PC-9 (cell line): ENCODE results near the gene TBC1D8. TPM values are rescaled to one million over a fixed set of nuclear protein-coding genes. Genes with fewer than 3 reads are reported as not detected.

ENCODE experiments used
- BruUV-seq: library from RNA; stranded (reverse); fragments of 400-500 nt; replicated peaks from 2 replicates; lab custom pipeline; 2021; lab: Mats Ljungman, UMichigan
- CTCF ChIA-PET: fragments of 300-600 bp; sonication (Branson Sonifier 250); formaldehyde crosslinking; loops from one replicate; lab custom pipeline; 2022; ENCODE audit warnings: antibody characterized with exemption; lab: Charles Lee
- POLR2A ChIA-PET: fragments of 300-600 bp; sonication (Branson Sonifier 250); formaldehyde crosslinking; loops from one replicate; lab custom pipeline; 2022; ENCODE audit warnings: antibody characterized with exemption; ENCODE audit not compliant: unreplicated experiment; lab: Charles Lee
- DNase-seq, 2 experiments: peaks; one replicate each; pipeline versions ENCODE4 v3.0.0 to v3.0.0-alpha.2; 2015 to 2022; ENCODE audit warnings: mixed read lengths in 1 of 2
- H2AFZ ChIP-seq: fragments of 200-600 bp; sonication (generic); 2 replicates; pipeline ENCODE4 v1.8.1; 2017; ENCODE audit warnings: antibody characterized with exemption
- H3F3A ChIP-seq: fragments of 200-600 bp; sonication (generic); 2 replicates; pipeline ENCODE4 v1.8.1; 2017; ENCODE audit warnings: antibody characterized with exemption, mild to moderate bottlenecking, low read depth; ENCODE audit not compliant: insufficient read depth
- H3K27ac ChIP-seq: fragments of 200-600 bp; sonication (generic); 2 replicates; pipeline ENCODE4 v1.6.1; 2016; ENCODE audit warnings: mixed run types
- H3K27me3 ChIP-seq: fragments of 200-600 bp; sonication (generic); 2 replicates; pipeline ENCODE4 v1.6.1; 2016; ENCODE audit warnings: low read depth, mixed run types; ENCODE audit not compliant: insufficient read depth
- H3K36me3 ChIP-seq: fragments of 200-600 bp; sonication (generic); 2 replicates; pipeline ENCODE4 v1.6.1; 2016; ENCODE audit warnings: low read depth, mixed run types
- H3K4me1 ChIP-seq: fragments of 200-600 bp; sonication (generic); replicated peaks from 2 replicates; pipeline ENCODE4 v1.6.1; 2016; ENCODE audit warnings: mixed run types; ENCODE audit not compliant: insufficient read depth
- H3K4me2 ChIP-seq: fragments of 200-600 bp; sonication (generic); 2 replicates; pipeline ENCODE4 v1.6.1; 2017; ENCODE audit warnings: mixed run types
- H3K4me3 ChIP-seq: fragments of 200-600 bp; sonication (generic); 2 replicates; pipeline ENCODE4 v1.6.1; 2016; ENCODE audit warnings: mixed run types
- H3K79me2 ChIP-seq: fragments of 200-600 bp; sonication (generic); 2 replicates; pipeline ENCODE4 v1.6.1; 2017; ENCODE audit warnings: low read depth, mixed run types
- H3K9me2 ChIP-seq: fragments of 200-600 bp; sonication (generic); 2 replicates; pipeline ENCODE4 v1.8.1; 2017; ENCODE audit warnings: mild to moderate bottlenecking; ENCODE audit not compliant: insufficient read depth
- H3K9me3 ChIP-seq: fragments of 200-600 bp; sonication (generic); 2 replicates; pipeline ENCODE4 v1.8.1; 2016; ENCODE audit warnings: low read depth; ENCODE audit not compliant: insufficient read depth
- H4K20me1 ChIP-seq: fragments of 200-600 bp; sonication (generic); 2 replicates; pipeline ENCODE4 v1.8.1; 2017; ENCODE audit not compliant: insufficient read depth
- EZH2 ChIP-seq: fragments of 200-600 bp; sonication (generic); IDR thresholded peaks from 2 replicates; pipeline ENCODE4 v1.8.0; 2017; ENCODE audit warnings: antibody characterized with exemption, low read depth
- intact Hi-C: fragments of 100-400 bp; cut with micrococcal nuclease; formaldehyde crosslinking; loops from one replicate; pipeline ENCODE4 v1.10.0; 2022; ENCODE audit not compliant: unreplicated experiment
- total RNA-seq: library from RNA; stranded (reverse); gene quantifications from 2 replicates; pipeline ENCODE4 v1.2.3, GENCODE V29; 2021
- TF ChIP-seq, protein P1 (sequence below): fragments of 200-600 bp; sonication (generic); conservative IDR thresholded peaks from 2 replicates; pipeline ENCODE4 v1.6.1; 2017; ENCODE audit warnings: mixed run types, antibody characterized with exemption, mild to moderate bottlenecking, moderate library complexity

TBC1D8 gene
- total RNA-seq, 1 experiment from 2014 or later = 25.2 TPM

DNA sequence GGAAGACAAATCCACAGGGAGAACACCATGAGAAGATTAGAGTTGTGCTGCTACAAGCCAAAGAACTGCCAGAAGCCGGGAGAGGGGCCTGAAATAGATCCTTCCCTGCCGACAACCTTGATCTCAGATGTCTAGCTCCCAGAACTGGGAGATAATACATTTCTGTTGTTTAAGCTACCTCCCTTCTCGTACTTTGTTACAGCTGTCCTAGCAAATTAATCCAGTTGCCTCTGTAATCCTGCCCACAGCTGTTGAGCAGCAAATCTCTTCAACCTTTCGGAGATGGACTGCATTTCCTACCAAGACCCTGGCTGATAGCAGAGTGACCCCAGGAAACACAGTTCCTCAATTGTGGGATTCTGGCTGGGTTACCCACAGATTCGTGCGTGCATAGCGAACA, 2.6 kb upstream of the TBC1D8 start:
- H3K4me1 ChIP-seq = peaks cover 10% of the 10 kb centered on the region
- intact Hi-C loops = loop anchor here (2.0 to 5.0 kb wide), 3 partner anchors 51 to 547 kb away; partner anchors contain the start of gene CNOT11
- no TSS peak for BruUV-seq
- no peak overlapping the region for H3K4me3 ChIP-seq
- peaks cover 21% of the 10 kb centered on the region for H3K79me2 ChIP-seq
- no peak overlapping the region for H2AFZ ChIP-seq
- no peaks in the 10 kb centered on the region for H3K27me3 ChIP-seq
- no peaks in the 10 kb centered on the region for H3K9me2 ChIP-seq
- no peaks in the 10 kb centered on the region for H3K36me3 ChIP-seq
- ChIA-PET CTCF (interaction anchor here (0.6 kb wide), 1 partner anchor 118 kb away, joined by 12 read pairs; no protein-coding TSS in a partner anchor), POLR2A (no interaction called here)
- TF ChIP-seq, protein P1, sequence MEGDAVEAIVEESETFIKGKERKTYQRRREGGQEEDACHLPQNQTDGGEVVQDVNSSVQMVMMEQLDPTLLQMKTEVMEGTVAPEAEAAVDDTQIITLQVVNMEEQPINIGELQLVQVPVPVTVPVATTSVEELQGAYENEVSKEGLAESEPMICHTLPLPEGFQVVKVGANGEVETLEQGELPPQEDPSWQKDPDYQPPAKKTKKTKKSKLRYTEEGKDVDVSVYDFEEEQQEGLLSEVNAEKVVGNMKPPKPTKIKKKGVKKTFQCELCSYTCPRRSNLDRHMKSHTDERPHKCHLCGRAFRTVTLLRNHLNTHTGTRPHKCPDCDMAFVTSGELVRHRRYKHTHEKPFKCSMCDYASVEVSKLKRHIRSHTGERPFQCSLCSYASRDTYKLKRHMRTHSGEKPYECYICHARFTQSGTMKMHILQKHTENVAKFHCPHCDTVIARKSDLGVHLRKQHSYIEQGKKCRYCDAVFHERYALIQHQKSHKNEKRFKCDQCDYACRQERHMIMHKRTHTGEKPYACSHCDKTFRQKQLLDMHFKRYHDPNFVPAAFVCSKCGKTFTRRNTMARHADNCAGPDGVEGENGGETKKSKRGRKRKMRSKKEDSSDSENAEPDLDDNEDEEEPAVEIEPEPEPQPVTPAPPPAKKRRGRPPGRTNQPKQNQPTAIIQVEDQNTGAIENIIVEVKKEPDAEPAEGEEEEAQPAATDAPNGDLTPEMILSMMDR = no peak
- no peak for TF ChIP-seq EZH2
- H3F3A ChIP-seq = peaks cover 5% of the 10 kb centered on the region; the same call in 1 of the 2 replicates
- H4K20me1 ChIP-seq = 0 out of 2 replicates have a peak, but pooled peaks cover 6% of the 10 kb centered on the region
- no peak for DNase-seq
- H3K9me3 ChIP-seq = no peaks in the 10 kb centered on the region
- H3K4me2 ChIP-seq = no peak overlapping the region
- no peak overlapping the region for H3K27ac ChIP-seq

DNA sequence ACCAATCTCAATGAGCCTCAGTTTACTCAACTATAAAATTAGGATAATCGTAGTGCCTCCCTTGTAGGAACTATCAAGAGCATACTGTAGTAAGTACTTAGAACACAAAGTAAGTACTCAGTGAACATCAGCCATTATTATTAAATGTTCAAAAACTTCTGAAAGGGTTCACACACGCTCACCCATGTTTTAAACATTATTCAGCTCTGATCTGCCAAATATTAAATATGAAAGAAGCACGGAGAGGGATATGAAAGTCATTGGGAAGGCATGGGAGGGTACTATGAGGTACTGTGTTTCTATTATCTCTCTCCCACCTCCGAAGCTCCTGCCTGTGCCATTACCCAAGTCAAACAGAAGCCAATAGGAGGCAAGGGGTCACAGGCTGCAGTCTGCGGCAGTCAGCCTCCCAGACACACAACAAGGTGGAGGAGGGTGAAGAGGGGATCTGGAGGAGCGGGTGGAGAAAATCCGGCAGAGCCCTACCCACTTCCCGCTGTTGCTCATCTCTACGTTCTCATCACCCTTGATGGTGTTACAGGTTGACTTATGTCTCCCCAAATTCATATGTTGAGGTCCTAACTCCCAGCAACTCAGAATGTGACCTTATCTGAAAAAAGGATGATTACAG, 2.0 kb upstream of the TBC1D8 start:
- ChIA-PET CTCF (interaction anchor here (0.6 kb wide), 3 partner anchors 116 to 140 kb away, joined by 3 to 12 read pairs (median 7); no protein-coding TSS in a partner anchor), POLR2A (no interaction called here)
- intact Hi-C loops = loop anchor here (2.0 to 5.0 kb wide), 3 partner anchors 52 to 546 kb away; partner anchors contain the start of gene CNOT11
- Histone ChIP-seq H4K20me1 (0 out of 2 replicates have a peak, but pooled peaks cover 12% of the 10 kb centered on the region), H3K36me3 (no peaks in the 10 kb centered on the region), H3F3A (peaks cover 5% of the 10 kb centered on the region; the same call in 1 of the 2 replicates), H3K4me1 (peaks cover 16% of the 10 kb centered on the region), H2AFZ (no peak overlapping the region), H3K79me2 (peaks cover 26% of the 10 kb centered on the region), H3K4me3 (no peak overlapping the region), H3K9me3 (no peaks in the 10 kb centered on the region), H3K27me3 (no peaks in the 10 kb centered on the region), H3K4me2 (no peak overlapping the region; the same call in 1 of the 2 replicates), H3K27ac (no peak overlapping the region), H3K9me2 (no peaks in the 10 kb centered on the region)
- no peak for DNase-seq
- BruUV-seq = no TSS peak
- TF ChIP-seq EZH2 = no peak
- TF ChIP-seq, protein P1 = 0 out of 2 replicates have a peak, but pooled peaks have one; percentile 7

DNA sequence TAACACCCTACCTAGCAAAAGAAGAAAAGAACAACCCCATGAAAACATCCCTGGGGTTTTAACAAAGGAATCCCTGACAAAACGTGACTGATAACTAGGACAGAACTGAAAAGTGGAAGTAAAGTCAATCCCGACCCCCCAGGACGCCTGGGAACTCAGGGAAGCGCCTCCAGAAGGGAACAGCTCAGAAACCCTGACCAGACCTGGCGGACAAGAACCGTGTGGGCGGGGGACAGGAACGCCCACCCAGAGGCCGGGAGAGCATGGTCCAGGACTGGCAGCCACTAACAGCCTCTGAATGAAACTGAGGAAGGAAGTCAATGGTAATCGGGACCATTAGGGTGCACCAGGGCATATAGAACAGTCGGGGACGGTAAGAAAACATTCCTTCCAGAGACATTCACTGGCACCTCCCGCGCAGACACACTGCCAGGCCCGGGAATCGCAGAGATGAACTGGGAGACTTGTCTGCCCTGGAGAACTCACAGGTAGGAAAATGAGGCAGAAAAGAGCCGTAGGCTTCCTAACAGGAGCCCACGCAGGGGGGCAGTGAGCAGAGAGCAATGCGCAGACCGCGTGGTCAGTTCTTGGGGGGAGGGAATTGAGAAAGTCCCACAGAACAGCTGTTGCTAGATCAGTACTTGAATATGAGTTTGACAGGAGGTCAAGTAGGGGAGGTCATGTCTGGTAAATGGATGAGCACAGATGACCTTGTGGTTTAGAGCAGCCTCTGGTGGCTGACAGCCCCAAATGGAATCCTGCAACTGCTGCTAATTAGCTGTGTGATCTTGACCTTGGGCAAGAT, 1.3 kb upstream of the TBC1D8 start:
- Histone ChIP-seq H3K4me2 (peak overlapping the region; percentile 95), H3K4me3 (peak overlapping the region; percentile 84; the same call in 1 of the 2 replicates), H3K27me3 (no peaks in the 10 kb centered on the region), H4K20me1 (0 out of 2 replicates have a peak, but pooled peaks cover 19% of the 10 kb centered on the region), H3K36me3 (0 out of 2 replicates have a peak, but pooled peaks cover 3% of the 10 kb centered on the region), H2AFZ (peak overlapping the region; percentile 83; the same call in 1 of the 2 replicates), H3K4me1 (peaks cover 23% of the 10 kb centered on the region), H3K9me2 (no peaks in the 10 kb centered on the region), H3K27ac (no peak overlapping the region), H3K79me2 (peaks cover 34% of the 10 kb centered on the region), H3F3A (peaks cover 5% of the 10 kb centered on the region; the same call in 1 of the 2 replicates), H3K9me3 (no peaks in the 10 kb centered on the region)
- POLR2A ChIA-PET = no interaction called here
- intact Hi-C loops = loop anchor here (1.0 to 5.0 kb wide), 5 partner anchors 52 to 546 kb away; partner anchors contain the start of gene CNOT11
- TF ChIP-seq, protein P1 = peak; percentile 72
- TF ChIP-seq EZH2 = no peak
- BruUV-seq = no TSS peak
- CTCF ChIA-PET = interaction anchor here (0.6 kb wide), 2 partner anchors 116 to 139 kb away, joined by 3 to 7 read pairs; no protein-coding TSS in a partner anchor
- peak; percentile 29 to 46 for DNase-seq
